ENCODE data around the gene COTL1.

The COTL1 gene

DNA sequence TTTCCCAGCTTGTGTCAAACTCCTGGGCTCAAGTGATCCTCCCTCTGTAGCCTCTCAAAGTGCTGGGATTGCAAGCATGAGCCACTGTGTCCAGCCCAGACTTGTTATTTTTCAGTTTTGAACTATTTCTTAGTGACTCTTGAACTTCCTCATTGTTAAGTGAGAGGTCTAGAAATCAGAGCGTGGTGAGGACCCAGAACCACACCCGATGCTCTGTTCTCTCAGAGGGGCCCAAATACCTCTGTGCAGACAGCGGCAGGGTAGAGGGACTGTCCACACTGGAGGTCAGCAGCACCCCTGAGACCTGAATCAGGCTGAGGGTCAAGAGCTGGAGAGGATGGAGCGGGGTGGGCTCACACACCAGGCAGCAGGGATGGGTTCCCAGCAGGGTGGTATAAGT lies 65.7 kb downstream of the COTL1 start:
- no peak for DNase-seq (ENCODE audit: low read depth, low spot score)

DNA sequence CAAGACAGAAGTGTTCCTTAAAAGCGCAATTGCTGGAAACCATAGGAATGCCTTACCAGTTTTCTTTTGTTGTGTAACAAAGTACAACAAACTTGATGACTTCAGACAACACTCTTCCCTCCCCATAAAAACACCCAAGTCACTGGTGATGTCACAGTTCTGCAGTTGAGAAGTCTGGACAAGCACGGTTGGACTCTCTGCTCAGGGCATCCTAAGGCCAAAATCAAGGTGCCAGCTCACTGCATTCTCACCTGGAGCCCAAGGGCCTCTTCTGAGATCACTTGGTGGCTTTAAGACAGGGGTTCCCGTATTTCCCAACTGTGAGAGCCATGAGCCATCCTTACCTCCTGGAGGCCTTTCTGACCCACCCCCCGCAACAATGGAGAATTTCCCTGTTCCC lies 67.8 kb downstream of the COTL1 start:
- DNase-seq (ENCODE audit: low read depth, low spot score), result no peak

DNA sequence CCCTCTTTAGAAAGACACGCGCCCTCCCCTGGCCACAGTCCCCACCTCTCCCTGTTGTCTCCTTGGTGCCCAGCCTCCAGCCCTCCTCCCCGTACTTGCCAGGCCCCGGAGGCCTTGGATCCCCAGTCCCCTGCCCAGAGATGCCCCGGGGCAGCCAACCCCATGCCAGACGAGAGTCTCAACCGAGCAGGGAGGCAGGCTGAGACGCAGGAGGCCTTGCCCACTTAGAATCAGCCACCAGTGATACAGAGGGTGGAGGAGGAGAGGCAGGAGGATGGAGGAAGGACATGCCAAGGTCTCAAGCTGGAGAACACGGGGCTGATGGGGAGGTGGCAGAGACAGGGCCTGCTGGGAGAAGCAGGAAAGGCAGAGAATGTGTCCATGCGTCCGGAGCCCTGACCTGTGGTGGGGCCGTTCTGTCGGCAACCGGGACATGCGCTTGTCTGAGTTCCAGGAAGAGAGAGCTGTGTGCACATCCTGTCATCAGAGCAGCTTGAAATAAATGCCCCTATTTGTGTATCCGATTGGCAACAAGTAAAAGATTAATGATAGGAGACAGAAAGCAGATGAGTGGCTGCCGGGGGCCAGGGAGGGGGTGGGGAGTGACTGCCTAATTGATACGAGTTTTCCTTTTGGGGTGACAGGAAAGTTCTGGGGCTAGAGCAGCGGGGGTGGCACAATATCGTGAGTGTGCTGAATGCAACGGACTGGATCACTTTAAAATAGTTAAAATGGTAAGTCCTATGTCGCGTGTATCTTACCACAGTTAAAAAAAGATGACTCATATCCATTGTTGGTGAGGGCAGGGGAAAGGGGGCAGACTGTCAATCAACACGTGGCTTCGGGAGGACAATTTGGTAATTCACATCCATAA lies 68.7 kb downstream of the COTL1 start:
- no peak for DNase-seq (ENCODE audit: low read depth, low spot score)

DNA sequence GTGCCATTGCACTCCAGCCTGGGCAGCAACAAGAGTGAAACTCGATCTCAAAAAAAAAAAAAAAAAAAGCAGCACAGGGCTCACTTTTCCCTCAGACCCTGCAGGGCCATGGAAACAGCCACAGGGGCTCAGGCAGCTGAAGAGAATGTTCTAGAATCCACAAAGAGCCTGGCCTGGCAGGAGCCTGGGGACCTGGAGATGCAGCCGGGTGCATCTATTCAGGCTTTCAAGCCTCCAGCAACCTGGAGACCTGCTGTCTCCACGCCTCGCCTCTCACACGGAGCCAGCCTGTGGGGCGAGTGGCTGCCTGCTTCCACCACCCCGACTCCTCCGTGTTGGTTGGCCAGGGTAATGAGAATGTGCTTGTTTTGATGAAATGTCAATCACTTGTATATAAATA lies 69.4 kb downstream of the COTL1 start:
- no peak for DNase-seq (ENCODE audit: low read depth, low spot score)

DNA sequence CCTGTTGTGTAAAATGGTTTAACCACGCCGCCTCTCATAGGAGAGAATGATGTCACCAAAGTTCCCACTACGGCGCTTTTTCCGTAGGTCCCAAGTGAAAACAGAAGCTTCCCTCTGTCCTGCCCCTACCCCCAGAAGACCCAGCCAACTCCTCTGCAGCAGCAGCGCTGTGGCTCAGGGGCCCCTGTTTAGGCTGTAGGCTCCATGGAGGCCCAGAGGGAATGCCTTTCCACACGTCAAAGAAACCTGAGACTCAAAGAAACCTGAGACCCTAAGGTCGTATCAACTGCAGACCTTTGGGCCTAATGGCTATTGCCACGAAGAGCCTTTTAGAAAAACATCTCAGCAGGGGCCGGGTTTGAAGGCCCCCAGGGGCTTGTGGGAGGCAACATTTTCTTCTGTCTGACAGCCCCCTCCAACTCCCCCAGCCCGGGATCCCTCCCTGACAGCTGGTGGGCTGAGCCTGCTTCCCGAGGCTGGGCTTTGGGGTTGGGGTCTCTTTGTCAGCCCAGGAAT lies 70.3 kb downstream of the COTL1 start:
- no peak for DNase-seq (ENCODE audit: low read depth, low spot score)

DNA sequence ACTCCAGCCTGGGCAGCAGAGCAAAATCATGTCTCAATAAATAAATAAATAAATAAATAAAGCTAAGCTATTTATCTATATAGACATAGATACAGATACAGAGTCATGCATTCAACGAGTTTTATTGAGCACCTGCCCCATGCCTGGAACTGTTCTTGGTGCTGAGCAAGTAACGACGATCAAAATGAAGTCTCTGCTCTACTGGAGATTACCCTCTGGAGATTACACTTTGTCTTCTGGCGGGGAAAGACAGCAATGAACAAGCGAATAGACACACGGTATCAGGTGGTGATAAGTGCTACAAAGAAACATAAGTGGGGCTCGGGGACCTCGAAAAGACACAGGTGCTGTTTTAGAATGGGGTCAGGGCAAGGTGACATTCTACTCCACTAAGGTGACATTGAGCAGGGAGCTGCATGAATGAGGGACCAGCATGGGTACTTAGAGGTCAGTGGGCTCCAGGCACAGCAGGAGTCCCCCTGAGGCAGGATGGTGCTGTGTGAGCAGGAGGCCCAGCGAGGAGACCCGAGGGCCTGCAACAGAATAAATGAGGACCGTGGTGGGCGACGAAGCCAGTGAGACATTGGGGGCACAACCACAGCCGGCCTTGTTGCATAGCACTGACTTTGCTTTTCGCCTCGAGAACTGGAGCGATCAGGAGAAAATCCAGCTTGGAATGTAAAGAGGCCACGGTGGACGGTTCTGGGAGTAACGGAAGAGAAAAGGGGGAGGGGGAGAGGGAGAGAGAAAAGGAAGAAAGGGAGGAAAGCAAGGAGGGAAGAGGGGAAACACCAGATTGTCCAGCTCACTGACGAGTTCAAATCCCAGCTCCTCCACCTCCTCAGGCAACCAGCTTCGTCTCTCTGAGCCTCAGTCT lies 71.0 kb downstream of the COTL1 start:
- DNase-seq (ENCODE audit: low read depth, low spot score), result no peak

DNA sequence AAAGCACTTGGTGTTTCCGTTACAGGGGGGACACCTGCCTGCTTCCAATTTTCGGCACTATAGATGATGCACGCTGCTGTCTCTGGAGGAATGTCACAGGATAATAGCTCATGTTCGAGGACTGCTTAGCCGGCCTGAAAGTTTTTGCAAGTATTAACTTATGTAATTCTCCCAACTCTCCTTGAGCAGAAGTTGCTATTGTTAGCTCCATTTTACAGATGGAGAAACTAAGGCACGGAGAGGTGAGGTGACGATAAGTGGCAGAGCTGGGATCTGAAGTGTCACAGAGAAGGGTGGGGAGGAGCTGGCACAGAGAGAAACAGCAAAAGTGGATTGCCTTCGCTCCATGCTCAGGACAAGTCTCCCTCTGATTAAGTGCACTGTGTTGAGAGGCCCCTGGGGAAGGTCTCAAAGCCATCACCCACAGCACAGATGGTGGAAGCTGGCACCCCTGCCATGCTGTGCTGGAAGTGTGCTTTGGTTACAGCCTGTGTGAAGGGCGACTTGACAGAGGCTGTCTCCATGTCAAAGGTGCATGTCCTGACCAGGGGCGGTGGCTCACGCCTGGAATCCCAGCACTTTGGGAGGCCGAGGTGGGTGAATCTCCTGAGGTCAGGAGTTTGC lies 72.7 kb downstream of the COTL1 start:
- no peak for DNase-seq (ENCODE audit: low read depth, low spot score)

DNA sequence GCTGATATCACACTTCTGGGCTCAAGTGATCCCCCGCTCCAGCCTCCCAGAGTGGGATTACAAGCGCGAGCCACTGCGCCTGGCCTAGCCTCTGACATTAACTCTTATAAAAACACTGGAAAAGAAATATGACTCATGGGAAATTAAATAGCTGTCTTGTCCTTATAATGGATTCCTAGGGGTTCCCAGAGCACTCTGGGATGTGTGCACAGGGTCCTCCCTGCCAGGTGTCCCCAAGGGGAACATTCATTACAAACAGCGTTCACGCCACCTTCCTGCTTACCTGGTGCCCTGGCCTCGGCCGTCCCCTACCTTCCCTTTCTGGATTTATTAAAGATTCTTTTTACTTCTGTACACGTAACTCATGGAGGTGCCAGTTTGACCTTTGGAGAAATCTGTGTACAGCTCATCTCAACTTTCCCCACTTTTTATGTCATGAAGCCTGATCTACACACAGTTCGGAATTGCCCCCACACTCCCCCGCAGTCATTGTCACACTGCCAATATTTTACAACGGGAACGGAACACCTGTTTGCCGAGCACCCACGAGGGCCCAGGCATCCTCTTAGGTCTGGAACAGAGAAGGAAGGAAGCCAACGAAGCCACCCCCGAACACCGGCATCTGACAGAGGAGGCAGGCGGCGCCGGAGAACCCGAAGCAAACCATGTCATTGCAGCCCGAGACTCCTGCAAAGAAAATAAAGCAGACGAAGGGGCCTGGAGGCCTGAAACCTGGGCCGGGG lies 73.7 kb downstream of the COTL1 start:
- no peak for DNase-seq (ENCODE audit: low read depth, low spot score)

DNA sequence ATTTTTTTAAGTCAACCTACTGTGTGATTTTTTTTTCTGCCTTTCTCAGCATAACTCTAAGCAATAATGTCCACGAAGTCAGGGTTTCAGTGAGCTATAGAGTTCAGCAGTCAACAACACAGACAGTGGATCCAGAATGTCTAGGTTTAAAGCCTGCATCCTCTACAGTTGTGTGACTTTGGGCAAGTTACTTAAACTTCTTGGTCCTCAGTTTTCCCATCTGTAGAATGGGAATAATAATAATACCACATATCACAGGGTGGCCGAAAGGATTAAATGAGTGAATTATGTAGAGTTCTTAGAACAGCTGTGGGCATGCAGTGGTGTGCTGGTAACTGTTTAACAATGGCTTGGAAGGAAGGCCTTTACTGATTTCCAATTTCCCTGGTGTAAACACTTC lies 74.6 kb downstream of the COTL1 start:
- no peak for DNase-seq (ENCODE audit: low read depth, low spot score)

DNA sequence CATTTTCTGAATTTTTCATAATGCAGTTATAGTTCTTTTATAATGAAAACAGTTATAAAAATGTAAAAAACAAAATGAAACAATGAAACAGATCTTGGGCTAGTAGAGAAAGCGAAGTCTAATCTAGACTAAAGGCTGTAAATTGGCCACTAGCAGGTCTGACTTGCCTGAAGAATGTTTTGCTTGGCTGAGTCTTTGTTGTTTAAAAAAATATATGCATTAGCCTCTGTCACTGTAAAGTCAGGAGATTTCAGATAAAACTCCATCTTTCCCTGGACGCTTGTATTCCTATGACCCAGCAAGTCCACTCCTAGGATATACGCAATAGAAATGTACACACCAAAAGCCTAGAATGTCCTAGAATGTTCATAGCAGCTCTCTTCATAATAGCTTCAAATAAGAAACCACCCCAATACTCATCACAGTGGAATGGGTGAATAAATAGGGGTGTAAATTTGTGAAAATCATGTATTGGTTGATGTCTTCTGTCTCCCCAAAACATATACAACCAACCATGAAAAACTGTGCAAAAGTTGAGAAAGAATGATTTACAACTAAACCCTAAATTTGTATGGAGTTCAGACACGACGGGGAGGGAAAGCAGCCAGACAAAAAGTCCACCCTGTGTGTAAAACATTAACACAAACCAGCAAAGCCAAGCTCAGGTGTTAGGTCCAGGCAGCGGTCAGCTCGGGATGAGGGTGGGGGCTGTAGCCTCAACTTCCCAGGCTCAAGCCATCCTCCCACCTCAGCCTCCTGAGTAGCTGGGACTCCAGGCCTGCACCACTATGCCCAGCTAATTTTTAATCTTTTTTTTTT lies 75.7 kb downstream of the COTL1 start:
- no peak for DNase-seq (ENCODE audit: low read depth, low spot score)

DNA sequence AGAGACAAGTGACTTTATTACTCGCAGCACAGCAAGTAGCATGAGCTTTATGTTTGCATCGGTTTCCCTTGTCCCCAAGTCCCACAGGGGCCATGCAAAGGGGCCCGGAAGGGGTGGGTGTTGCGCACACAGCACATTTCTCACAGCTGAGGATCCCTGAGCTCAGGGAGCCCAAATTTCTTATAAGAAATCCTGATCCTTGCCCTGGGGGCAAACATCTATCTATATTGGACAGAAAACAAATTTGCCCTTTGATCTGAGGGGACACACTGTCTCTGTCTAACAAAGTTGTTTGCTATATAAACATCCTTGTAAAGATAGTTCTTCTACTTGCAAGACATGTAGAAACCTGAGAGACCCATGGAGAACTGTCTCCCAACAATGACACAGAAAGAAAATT lies 77.7 kb downstream of the COTL1 start:
- DNase-seq (ENCODE audit: low read depth, low spot score), result no peak

DNA sequence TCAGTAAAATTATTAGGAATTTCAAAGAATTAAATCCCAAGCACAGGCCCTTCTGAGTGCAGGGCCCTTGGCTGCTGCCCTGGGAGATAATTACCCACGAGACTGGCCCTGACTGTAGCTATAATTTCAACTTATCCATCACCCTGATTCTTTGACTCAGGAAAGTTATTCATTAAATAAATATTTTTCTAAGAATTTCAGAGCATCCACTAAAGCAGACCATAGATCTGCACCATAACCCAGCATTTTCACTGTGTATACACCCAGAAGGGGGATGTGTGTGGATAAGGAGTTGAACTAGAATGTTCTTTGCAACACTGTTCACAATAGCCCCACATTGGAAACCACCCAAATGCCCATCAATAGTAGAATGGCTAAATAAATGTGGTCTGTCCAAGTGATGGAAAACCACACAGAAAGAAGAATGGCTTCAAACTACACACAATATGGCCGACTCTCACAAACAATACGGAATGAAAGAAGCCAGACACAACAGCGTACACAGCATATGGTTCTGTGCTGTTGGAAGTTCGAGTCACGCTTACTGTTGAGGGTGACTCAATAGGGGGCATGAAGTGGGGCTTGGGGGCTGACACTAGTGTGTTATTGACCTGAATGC lies 79.5 kb downstream of the COTL1 start:
- no peak for DNase-seq (ENCODE audit: low read depth, low spot score)

DNA sequence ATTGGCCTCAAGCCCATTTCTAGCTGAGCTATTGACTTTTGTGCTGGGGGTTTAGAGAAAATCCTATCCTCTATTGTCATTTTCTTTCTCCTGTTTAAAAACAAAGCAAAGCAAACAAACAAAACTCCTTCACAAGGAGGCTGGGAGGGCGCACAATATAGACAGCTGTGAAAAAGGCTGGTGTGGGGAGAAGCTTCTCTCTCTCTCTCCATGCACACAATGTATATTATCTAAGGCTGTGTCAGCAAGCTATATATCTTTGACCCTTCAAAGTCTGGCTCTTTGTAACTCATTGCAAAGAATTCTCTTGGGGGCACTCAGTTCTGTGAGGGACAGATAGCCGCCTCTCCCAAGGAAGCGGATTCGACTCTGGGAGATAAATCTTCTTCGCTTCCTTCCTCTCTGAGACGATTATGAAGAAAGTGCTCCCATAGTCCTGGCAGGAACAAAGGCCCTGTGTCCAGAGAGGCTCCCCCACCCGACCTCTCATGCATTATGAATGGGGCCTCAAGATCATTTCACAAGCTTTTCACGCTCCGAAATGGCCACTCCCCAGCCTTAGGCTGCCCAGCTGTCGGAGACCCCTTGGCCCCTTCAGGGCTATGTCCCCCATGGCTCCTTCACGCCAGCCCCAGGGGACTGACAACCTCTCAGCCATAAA lies 80.3 kb downstream of the COTL1 start:
- no peak for DNase-seq (ENCODE audit: low read depth, low spot score)

DNA sequence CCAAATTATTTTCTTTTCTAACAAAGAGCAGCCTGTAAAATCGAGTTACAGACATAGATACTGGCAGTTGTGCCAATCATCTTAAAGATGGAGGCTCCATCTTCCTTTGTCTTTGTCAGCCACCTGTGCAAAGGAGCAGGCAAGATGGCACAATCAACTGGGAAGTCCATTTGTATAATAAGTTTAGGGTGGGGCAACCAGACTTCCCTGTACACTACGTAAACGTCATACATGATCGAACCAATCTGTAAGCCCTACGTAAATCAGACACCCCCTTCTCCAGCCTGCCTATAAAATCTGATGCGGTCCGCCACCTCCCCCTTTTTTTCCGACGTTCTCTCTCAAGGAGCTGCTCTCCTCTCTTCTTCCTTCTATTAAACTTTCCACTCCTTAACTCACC lies 82.0 kb downstream of the COTL1 start:
- no peak for DNase-seq (ENCODE audit: low read depth, low spot score)

DNA sequence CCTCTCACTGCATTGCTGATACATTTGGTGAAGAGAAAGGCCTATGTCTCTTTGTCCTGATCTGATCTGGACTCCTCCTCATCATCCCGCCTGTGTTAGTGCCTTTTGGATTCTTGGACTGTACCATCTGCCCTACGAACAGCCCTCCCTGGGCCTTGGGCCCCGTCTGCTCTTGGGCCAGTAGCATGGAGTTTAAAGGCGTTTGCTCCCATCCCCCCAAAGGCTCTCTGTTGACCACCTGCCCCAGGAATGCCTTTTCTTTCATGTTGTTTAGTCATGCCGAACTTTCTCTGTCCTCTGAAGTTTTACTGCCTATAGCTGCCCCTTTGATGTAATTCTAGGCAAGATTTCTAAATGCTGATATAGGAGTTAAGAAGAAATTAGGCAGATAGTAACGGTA lies 82.5 kb downstream of the COTL1 start:
- no peak for DNase-seq (ENCODE audit: low read depth, low spot score)

DNA sequence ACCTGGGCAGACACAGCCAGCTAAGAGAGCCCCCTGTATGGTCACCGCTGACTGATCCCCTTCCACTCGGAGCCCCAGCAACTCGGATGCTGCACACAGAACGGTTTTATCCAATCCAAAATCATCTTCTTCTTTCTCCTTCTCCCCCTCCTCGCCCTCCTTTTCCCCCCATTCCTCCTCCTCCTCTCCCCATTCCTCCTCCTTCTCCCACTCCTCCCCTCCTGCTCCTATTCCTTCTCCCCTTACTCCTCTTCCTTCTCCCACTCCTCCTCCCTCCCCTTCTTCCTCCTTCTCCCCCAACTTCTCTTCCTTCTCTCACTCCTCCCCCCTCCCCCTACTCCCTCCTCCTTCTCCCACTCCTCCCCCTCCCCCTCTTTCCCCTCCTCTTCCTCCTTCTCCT lies 83.1 kb downstream of the COTL1 start:
- DNase-seq (ENCODE audit: low read depth, low spot score), result no peak

DNA sequence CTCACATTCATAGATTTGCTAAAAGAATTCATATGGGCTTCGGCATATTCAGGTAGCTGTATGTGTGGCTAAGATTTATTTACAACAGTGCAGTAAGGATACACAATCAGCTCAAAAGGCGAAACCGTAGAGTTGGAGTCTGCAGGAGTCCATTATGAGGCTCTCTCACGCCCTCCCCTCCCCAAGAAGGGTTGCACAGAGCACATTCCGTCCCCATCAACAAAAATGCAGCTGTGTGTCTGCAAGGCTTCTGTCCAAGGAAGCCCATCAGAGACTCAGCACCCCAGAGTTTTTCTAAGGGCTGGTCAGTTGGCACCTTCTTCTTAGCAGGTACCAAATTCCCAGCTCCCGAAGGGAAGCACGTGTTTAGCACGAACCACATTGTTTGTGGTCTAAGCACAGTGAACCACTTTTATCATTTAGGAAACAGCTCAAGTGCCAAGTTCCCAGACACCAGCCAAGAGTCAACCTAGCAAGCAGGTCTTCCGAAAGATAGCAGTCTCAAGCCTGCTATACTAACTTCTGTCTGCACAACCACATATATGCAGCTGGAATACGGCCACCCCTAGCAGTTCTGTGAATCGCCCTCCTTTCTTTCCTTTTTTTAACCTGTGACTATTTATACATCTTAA lies 84.9 kb downstream of the COTL1 start:
- DNase-seq (ENCODE audit: low read depth, low spot score), result no peak

DNA sequence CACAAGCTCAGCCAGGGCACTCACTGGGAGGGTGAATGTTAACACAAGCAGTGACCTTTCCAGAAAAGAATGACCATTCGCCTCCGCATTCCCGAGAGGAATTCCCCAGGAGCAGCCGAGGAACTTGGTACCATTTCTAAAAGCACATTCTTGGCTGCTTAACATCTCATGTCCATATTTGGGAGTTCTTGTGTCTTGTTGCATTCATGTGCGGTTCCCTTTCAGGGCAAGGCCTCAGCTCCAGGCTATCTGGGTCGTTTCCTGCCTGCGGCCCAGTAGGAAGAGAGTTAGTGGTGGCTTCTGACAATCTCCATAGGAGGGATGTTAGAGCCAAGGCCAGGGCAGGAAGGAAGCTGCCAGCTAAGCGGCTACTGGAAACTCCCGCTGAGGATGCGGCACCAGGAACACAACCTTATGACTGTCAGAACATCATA lies 85.6 kb downstream of the COTL1 start:
- no peak for DNase-seq (ENCODE audit: low read depth, low spot score)

DNA sequence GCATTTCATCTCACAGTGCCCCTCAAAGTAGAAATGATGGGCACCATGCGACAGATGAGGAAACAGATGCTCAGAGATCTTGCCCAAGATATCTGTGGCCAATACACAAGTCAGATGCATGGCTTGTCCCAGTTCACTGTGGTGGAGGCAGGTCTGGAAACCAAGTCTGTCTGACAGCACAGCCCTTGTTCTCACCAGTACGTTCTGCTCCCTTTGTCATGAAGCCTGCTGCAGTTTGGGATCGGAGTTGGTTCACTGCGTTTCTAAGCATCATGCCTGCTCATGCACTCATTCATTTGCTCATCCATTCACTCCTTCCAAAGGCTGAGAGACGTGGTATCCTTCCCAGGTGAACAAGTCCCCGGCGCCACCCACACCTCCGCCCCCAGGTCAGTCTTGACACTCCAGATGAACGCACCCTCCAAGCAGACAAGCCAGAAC lies 86.2 kb downstream of the COTL1 start:
- DNase-seq (ENCODE audit: low read depth, low spot score), result no peak

Measured in brain pericyte (primary cell).